Measurements from ENCODE around the gene NUP93. TPM values are rescaled to one million over a fixed set of nuclear protein-coding genes. Genes with fewer than 3 reads are reported as not detected.

NUP93 gene
- total RNA-seq, 2 donors from 2014 or later = 25.7 to 38.7 TPM

- TF ChIP-seq CTCF (IDR thresholded peaks at IDR 0.05) = no peak
- peaks cover 11% of the 10 kb centered on the region for H3K36me3 ChIP-seq
- ATAC-seq (ENCODE audit: insufficient number of reproducible peaks, low FRiP score, low read depth) (no peak), DNase-seq (ENCODE audit: low spot score) (no peak)
- no peak overlapping the region for H3K4me3 ChIP-seq
- H3K27ac ChIP-seq = no peak overlapping the region
- H3K4me1 ChIP-seq (ENCODE audit: control insufficient read depth in 1 of 2, low read depth in 2 of 2) = no peaks in the 10 kb centered on the region
- no peaks in the 10 kb centered on the region for H3K27me3 ChIP-seq (replicated peaks; ENCODE audit: insufficient read depth)
- no peaks in the 10 kb centered on the region for H3K9me3 ChIP-seq
These were observed 100.7 kb downstream of the NUP93 start for GRCh38 chr16:56830669-56831068.

- Histone ChIP-seq H3K27ac (no peak overlapping the region), H3K27me3 (replicated peaks; ENCODE audit: insufficient read depth) (no peaks in the 10 kb centered on the region), H3K9me3 (no peaks in the 10 kb centered on the region), H3K4me3 (no peak overlapping the region), H3K36me3 (peaks cover 10% of the 10 kb centered on the region), H3K4me1 (ENCODE audit: control insufficient read depth in 1 of 2, low read depth in 2 of 2) (no peaks in the 10 kb centered on the region)
- no peak for ATAC-seq (ENCODE audit: insufficient number of reproducible peaks, low FRiP score, low read depth)
- TF ChIP-seq CTCF (IDR thresholded peaks at IDR 0.05) = no peak
- DNase-seq (ENCODE audit: low spot score) = no peak
These were observed 102.8 kb downstream of the NUP93 start for GRCh38 chr16:56832768-56833167.

- H3K4me1 ChIP-seq (ENCODE audit: control insufficient read depth in 1 of 2, low read depth in 2 of 2) = no peaks in the 10 kb centered on the region
- H3K4me3 ChIP-seq = no peak overlapping the region
- no peak overlapping the region for H3K27ac ChIP-seq
- no peak for TF ChIP-seq CTCF (IDR thresholded peaks at IDR 0.05)
- H3K9me3 ChIP-seq = no peaks in the 10 kb centered on the region
- peaks cover 16% of the 10 kb centered on the region for H3K36me3 ChIP-seq
- H3K27me3 ChIP-seq (replicated peaks; ENCODE audit: insufficient read depth) = no peaks in the 10 kb centered on the region
- no peak for ATAC-seq (ENCODE audit: insufficient number of reproducible peaks, low FRiP score, low read depth)
- no peak for DNase-seq (ENCODE audit: low spot score)
These were observed 103.5 kb downstream of the NUP93 start for GRCh38 chr16:56833243-56833970.

- peaks cover 16% of the 10 kb centered on the region for H3K36me3 ChIP-seq
- no peak for TF ChIP-seq CTCF (IDR thresholded peaks at IDR 0.05)
- H3K4me3 ChIP-seq = no peak overlapping the region
- H3K4me1 ChIP-seq (ENCODE audit: control insufficient read depth in 1 of 2, low read depth in 2 of 2) = no peaks in the 10 kb centered on the region
- H3K27me3 ChIP-seq (replicated peaks; ENCODE audit: insufficient read depth) = no peaks in the 10 kb centered on the region
- H3K27ac ChIP-seq = no peak overlapping the region
- no peaks in the 10 kb centered on the region for H3K9me3 ChIP-seq
- ATAC-seq (ENCODE audit: insufficient number of reproducible peaks, low FRiP score, low read depth) = no peak
- DNase-seq (ENCODE audit: low spot score) = no peak
These were observed 105.4 kb downstream of the NUP93 start for GRCh38 chr16:56835320-56835719.

- H3K36me3 ChIP-seq = peaks cover 19% of the 10 kb centered on the region
- no peaks in the 10 kb centered on the region for H3K9me3 ChIP-seq
- ATAC-seq (ENCODE audit: insufficient number of reproducible peaks, low FRiP score, low read depth) (no peak), DNase-seq (ENCODE audit: low spot score) (no peak)
- no peaks in the 10 kb centered on the region for H3K4me1 ChIP-seq (ENCODE audit: control insufficient read depth in 1 of 2, low read depth in 2 of 2)
- H3K27me3 ChIP-seq (replicated peaks; ENCODE audit: insufficient read depth) = no peaks in the 10 kb centered on the region
- TF ChIP-seq CTCF (IDR thresholded peaks at IDR 0.05) = no peak
- H3K4me3 ChIP-seq = no peak overlapping the region
- H3K27ac ChIP-seq = no peak overlapping the region
These were observed 106.7 kb downstream of the NUP93 start for GRCh38 chr16:56836410-56837230.
